ENCODE results near the gene EVC.

GRCh38 chr4:5795580-5795979, 84.6 kb downstream of the EVC start:
- TF ChIP-seq CTCF (IDR thresholded peaks at IDR 0.05) (no peak), POLR2A (IDR thresholded peaks at IDR 0.05) (no peak)
